Natural killer cell treated with Interleukin-12 subunit alpha and Interleukin-12 subunit beta and Interleukin-15 and Interleukin-18, amount 100 ng/mL, for 72 hours (primary cell): ENCODE data around the gene GATC. TPM values are rescaled to one million over a fixed set of nuclear protein-coding genes. Genes with fewer than 3 reads are reported as not detected.
A peak's percentile ranks its signal among the peaks of the same experiment; 100 is the strongest.

Source experiments
- ATAC-seq, 2 donors: fragments of 150-1000 bp; cut with Tn5 transposase in 1 of 2; sonication (Bioruptor Pico), chemical (Tn5 transposase) in 1 of 2; 2 replicates each; pipeline ENCODE4 v1.10.0; 2021
- DNase-seq: peaks from one replicate; pipeline ENCODE4 v3.0.0; 2022; ENCODE audit warnings: low spot score
- H3K27ac Mint-ChIP-seq, 2 donors: 1 replicate in 1 of 2; 2 replicates in 1 of 2; pipeline ENCODE4 v1.8.0; 2022; ENCODE audit warnings: mixed read lengths in 2 of 2, mild to moderate bottlenecking in 1 of 2, moderate library complexity in 1 of 2
- H3K27me3 Mint-ChIP-seq, 2 donors: 1 replicate in 1 of 2; 2 replicates in 1 of 2; pipeline ENCODE4 v1.8.0; 2022; ENCODE audit warnings: mixed read lengths in 2 of 2
- H3K36me3 Mint-ChIP-seq: one replicate; pipeline ENCODE4 v1.8.0; 2022; ENCODE audit warnings: mixed read lengths
- H3K4me1 Mint-ChIP-seq, 2 donors: 1 replicate in 1 of 2; 2 replicates in 1 of 2; pipeline ENCODE4 v1.8.0; 2022; ENCODE audit warnings: low read depth in 2 of 2, mixed read lengths in 2 of 2, mild to moderate bottlenecking in 1 of 2
- H3K4me3 Mint-ChIP-seq: one replicate; pipeline ENCODE4 v1.8.0; 2022; ENCODE audit warnings: mixed read lengths
- H3K9me3 Mint-ChIP-seq: 2 replicates; pipeline ENCODE4 v1.8.0; 2022; ENCODE audit warnings: mixed read lengths
- total RNA-seq, 2 donors: library from RNA; stranded (reverse); gene quantifications; one replicate each; pipeline ENCODE4 v1.2.3, GENCODE V29; 2022

The GATC gene, protein sequence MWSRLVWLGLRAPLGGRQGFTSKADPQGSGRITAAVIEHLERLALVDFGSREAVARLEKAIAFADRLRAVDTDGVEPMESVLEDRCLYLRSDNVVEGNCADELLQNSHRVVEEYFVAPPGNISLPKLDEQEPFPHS
- 10 to 100 TPM; 28.2 to 31.8 TPM for total RNA-seq

DNA sequence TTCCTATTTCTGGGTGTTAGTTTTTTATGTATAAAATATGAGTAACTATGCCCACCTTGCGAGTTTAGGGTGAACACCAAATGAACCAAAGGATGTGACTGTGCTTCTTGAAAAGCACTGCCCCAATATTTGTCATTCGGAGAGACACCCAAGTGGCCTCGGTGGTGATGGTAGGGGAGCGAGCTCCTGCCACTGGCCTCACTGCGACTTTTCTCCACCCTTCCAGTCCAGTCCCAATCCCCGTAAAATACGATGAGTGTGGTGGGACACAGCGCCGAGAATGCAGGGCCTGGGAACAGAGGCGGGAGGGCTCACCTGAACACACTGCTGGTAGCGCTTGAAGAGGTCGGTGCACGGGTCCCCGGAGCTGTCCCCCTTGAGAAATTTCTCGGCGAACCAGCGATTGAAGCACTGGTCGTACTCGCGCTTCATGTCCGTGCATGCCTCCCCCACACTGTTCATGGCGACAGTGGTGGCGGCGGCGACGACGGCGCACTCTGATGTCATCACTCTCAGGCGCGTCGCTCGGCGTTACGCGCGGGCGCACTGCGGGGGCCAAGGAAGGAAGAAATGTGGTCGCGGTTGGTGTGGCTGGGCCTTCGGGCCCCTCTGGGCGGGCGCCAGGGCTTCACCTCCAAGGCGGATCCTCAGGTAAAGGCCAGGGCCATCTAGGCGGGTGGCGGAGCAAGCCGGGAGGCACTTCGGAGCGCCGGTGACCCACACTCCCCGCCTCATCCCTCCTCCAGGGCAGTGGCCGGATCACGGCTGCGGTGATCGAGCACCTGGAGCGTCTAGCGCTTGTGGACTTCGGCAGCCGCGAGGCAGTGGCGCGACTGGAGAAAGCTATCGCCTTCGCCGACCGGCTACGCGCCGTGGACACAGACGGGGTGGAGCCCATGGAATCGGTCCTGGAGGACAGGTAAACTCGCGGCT, at the start of gene GATC, which contains the start of gene TRIAP1:
GATC (plus strand) TSS at position 534 of the 933 bp plus-strand sequence; CDS start at position 571, 37 bp downstream.
TRIAP1 (minus strand) TSS at position 474 of the 933 bp plus-strand sequence; CDS start at position 462, 12 bp downstream.
- peak; percentile 98 to 99 for ATAC-seq
- DNase-seq, result peak; percentile 88
- Mint-ChIP-seq H3K9me3 (no peaks in the 10 kb centered on the region), H3K4me1 (peaks cover 27 to 31% of the 10 kb centered on the region in 2 donors), H3K27ac (peak within 1 kb of the TSS; percentile 94 to 95), H3K4me3 (peak within 1 kb of the TSS; percentile 96), H3K36me3 (peaks cover 11% of the 10 kb centered on the region), H3K27me3 (no peaks in the 10 kb centered on the region)

DNA sequence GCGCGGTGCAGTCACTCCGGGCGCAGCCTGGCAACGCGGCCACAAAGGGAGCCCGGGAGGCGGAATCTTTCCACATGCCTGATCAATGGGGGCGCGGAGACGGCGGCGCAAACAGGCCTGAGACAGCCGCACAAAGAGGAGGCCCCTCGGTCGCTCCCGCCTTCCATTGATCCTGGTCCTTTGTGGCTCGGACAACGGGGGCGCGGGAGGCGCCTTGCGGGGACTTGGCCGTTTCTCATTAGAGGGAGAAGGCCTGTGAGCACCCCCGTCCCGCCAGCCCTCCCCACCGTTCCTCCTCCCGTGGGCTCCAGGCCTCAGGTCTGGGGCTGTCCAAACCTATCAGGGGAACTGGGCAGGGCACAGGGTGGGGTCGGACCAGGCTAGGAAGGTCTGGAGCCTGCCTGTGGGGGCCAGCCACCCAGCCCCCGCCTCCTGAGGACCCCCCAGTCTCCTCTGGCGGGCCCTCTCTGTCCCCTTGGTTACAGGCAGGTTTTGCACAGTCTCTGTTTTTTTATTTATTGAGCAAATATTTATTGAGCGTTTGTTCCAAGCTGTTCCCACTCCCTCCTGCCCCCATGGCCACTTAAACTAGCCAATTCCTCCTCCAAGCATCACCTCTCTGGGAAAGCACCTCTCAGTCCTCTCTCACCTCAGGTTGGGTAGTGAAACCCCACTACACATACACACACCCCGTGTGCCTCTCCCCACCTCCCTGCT, 48.3 kb upstream of the GATC start:
- Mint-ChIP-seq H3K4me3 (no peak overlapping the region), H3K9me3 (no peaks in the 10 kb centered on the region), H3K36me3 (no peaks in the 10 kb centered on the region), H3K4me1 (no peaks in the 10 kb centered on the region), H3K27me3 (peaks cover 17 to 23% of the 10 kb centered on the region in 2 donors), H3K27ac (no peak overlapping the region)
- ATAC-seq, result no peak
- no peak for DNase-seq

DNA sequence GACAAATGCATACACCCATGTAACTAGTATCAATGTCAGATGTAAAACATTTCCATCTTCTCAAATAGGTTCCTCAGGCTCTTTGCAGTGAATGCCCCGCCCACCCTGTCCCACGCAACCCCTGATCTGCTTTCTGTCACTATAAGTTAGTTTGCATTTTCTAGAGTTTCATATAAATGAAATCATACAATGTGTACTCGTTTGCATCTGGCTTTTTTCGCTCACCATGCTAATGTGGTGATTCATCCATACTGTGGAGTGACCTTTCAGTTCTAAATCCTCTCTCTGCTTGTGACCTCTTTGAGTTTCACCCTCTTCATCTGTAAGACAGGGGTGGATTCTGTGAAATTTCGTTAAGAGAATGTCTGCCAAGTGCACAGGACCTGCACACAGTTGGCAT, 46.7 kb upstream of the GATC start:
- no peak for DNase-seq
- no peak for ATAC-seq
- no peaks in the 10 kb centered on the region for H3K4me1 Mint-ChIP-seq
- H3K27ac Mint-ChIP-seq, result no peak overlapping the region
- H3K9me3 Mint-ChIP-seq, result no peaks in the 10 kb centered on the region
- peaks cover 17 to 23% of the 10 kb centered on the region in 2 donors for H3K27me3 Mint-ChIP-seq
- no peaks in the 10 kb centered on the region for H3K36me3 Mint-ChIP-seq
- H3K4me3 Mint-ChIP-seq, result no peak overlapping the region

DNA sequence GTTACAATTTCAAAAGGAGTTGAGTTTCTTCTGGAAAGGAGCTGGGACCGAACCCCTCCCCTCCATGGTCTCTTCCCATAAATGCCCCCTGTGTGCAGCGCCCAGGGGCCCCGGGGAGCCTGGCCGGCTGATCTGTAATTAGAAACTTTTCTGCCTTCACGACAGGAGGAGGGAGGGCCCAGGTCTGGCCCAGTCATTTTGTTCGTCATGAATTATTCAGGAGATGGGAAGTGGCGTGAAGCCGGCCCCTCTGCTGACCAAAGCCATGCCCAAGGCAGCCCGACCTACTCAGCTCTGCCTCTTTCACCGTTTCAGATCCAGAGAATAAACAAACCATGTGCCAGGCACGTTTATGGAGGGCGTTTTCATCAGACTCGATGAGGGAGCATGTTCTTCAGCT, 44.0 kb upstream of the GATC start:
- no peaks in the 10 kb centered on the region for H3K36me3 Mint-ChIP-seq
- peaks cover 0 to 11% of the 10 kb centered on the region in 2 donors for H3K27me3 Mint-ChIP-seq
- H3K9me3 Mint-ChIP-seq, result no peaks in the 10 kb centered on the region
- H3K4me3 Mint-ChIP-seq, result no peak overlapping the region
- no peak overlapping the region for H3K27ac Mint-ChIP-seq
- ATAC-seq (no peak), DNase-seq (no peak)
- H3K4me1 Mint-ChIP-seq, result no peaks in the 10 kb centered on the region

DNA sequence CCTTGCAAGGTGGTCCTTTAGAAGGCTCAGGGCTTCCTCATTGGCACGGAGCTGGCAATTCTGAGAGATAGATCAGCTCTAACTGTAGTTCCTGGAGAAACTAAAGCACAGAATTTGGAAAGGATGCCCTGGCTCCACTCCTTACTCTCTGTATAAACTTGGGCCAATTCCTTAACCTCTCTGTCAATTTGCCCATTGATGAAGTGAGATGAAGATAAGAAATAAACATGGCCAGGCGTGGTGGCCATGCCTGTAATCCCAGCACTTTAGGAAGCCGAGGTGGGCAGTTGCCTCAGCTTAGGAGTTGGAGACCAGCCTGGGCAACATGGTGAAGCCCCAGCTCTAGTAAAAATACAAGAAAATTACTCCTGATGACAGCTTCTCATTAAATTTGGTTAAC, 42.4 kb upstream of the GATC start:
- DNase-seq (no peak), ATAC-seq (no peak)
- Mint-ChIP-seq H3K36me3 (no peaks in the 10 kb centered on the region), H3K4me1 (no peaks in the 10 kb centered on the region), H3K27me3 (peaks cover 0 to 5% of the 10 kb centered on the region in 2 donors), H3K9me3 (no peaks in the 10 kb centered on the region), H3K4me3 (no peak overlapping the region), H3K27ac (no peak overlapping the region)

DNA sequence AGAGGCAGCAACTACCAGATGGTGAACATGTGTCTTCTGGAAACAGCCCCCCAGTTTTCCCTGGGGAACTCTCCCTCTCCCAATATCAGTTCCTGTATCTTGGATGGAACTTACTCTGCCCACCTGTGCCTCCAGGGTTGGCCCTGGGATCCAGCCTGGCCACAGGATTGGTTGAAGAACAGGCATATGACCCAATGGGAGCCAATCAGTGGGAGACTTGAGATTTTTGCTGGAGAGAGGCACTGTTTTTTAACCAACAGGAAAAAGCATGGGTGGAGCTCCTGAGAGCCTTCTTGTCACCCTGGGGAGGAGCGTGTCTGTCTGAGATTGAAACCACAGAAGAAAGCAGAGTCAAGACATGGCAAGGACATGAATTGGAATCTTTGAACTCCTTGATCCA, 42.0 kb upstream of the GATC start:
- Mint-ChIP-seq H3K27me3 (peaks cover 0 to 5% of the 10 kb centered on the region in 2 donors), H3K4me3 (no peak overlapping the region), H3K4me1 (no peaks in the 10 kb centered on the region), H3K9me3 (no peaks in the 10 kb centered on the region), H3K36me3 (no peaks in the 10 kb centered on the region), H3K27ac (no peak overlapping the region)
- ATAC-seq (no peak), DNase-seq (no peak)

DNA sequence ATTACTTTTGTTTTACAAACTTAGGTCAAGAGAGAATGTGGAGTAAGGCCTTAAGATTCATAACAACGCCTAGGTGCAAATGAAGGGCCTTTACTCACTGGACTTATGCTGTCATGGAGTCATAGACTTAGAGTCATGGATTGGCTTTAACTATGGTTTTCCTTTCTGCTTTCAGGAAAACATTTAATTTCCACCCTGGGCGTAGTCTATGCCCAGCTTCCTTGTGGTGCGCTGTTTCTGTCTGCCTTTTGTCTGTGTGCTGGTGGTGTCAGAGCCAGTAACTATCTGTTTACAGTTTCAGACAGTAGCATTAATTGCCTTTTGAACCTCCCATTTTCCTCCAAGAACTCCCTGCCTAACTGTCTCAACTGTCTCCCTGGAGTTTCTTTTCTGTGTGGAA, 40.2 kb upstream of the GATC start:
- DNase-seq (no peak), ATAC-seq (no peak)
- Mint-ChIP-seq H3K27me3 (no peaks in the 10 kb centered on the region), H3K9me3 (no peaks in the 10 kb centered on the region), H3K4me1 (no peaks in the 10 kb centered on the region), H3K36me3 (no peaks in the 10 kb centered on the region), H3K27ac (no peak overlapping the region), H3K4me3 (no peak overlapping the region)

DNA sequence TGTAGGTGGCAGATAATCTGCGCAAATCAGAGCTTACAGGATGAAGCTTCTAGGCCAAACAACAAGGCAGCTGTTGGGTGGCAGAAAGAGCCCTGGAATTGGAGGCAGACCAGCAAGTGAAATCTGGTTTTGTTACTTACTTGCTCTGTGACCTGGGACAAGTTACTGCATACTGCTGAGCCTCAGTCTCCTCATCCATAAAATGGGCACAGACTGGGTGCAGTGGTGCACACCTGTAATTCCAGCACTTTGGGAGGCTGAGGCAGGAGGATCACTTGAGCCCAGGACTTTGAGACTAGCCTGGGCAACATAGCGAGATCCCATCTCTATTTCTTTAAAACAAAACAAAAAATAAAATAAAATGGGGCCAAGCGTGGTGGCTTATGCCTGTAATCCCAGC, 39.7 kb upstream of the GATC start:
- Mint-ChIP-seq H3K4me1 (no peaks in the 10 kb centered on the region), H3K27ac (no peak overlapping the region), H3K4me3 (no peak overlapping the region), H3K9me3 (no peaks in the 10 kb centered on the region), H3K27me3 (no peaks in the 10 kb centered on the region), H3K36me3 (no peaks in the 10 kb centered on the region)
- DNase-seq (no peak), ATAC-seq (no peak)

DNA sequence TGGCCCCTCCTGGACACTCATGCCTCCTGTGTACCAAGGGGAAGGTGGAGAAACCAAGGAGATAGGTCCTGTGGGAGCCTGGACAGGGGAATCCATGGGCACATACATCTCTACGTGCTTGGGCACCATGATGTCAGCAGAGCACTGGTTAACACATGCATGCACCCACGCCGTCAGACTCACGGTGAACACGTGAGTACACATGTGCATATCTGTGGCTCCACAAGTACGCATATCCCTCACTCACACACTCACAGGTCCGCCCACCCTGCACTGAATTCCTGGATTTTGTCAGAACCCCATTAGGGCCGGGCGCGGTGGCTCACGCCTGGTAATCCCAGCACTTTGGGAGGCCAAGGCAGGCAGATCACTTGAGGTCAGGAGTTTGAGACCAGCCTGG, 37.5 kb upstream of the GATC start:
- H3K27ac Mint-ChIP-seq, result no peak overlapping the region
- H3K4me3 Mint-ChIP-seq, result no peak overlapping the region
- H3K4me1 Mint-ChIP-seq, result no peaks in the 10 kb centered on the region
- H3K9me3 Mint-ChIP-seq, result no peaks in the 10 kb centered on the region
- ATAC-seq, result no peak
- peaks cover 2 to 7% of the 10 kb centered on the region in 2 donors for H3K27me3 Mint-ChIP-seq
- H3K36me3 Mint-ChIP-seq, result no peaks in the 10 kb centered on the region
- DNase-seq, result no peak

DNA sequence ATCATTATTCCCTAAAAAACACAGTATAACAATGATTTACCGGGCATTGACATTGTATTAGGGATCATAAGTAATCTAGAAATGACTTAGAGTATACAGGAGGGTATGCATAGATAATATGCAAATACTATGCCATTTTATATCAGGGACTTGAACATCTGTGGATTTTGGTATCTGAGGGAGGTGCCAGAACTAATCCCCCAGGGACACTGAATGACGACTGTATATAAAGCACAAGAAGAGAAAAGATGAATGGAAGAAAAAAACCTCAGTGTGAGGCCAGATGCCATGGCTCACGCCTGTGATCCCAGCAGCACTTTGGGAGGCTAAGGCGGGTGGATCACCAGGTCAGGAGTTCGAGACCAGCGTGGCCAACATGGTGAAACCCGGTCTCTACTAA, 33.8 kb upstream of the GATC start:
- Mint-ChIP-seq H3K4me3 (no peak overlapping the region), H3K36me3 (no peaks in the 10 kb centered on the region), H3K4me1 (no peaks in the 10 kb centered on the region), H3K27me3 (peaks cover 4 to 7% of the 10 kb centered on the region in 2 donors), H3K27ac (no peak overlapping the region), H3K9me3 (no peaks in the 10 kb centered on the region)
- ATAC-seq (no peak), DNase-seq (no peak)

DNA sequence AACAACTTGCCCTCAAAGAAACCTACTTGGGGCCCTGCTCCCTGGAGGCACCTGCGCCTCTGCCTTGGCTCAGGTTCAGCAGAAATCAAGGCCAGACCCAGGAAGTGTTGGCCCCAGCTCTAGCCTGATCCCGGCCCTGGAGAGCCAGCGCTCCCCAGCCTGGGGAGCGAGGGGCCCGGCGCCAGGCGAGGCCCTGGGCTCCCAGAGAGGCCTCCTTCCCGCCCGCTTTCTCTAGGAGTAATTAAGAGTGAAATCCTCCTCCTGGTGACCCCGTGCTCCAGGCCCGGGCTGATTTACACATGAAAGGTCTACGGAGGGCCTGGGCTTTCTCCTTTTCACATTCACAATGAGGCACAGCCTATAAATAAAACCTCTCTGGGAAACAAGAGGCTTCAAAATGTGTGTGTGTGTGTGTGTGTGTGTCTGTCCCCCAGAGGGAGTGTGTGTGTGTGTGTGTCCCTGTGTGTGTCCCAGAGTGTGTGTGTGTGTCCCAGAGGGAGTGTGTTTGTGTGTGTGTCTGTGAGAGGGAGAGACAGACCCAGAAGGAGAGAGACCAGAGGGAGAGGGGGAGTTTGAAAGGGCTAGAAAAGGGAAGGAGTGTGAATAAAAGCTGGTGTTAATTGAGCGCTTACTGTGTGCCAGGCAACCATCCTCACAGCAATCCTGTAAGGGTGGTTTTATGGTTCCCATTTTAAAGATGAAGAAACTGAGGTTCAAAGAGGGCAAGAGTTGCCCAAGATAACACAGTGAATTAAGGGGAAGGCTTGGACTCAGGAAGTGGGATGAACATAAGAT, 32.1 kb upstream of the GATC start:
- Mint-ChIP-seq H3K27me3 (peaks cover 5 to 7% of the 10 kb centered on the region in 2 donors), H3K36me3 (no peaks in the 10 kb centered on the region), H3K4me1 (no peaks in the 10 kb centered on the region), H3K9me3 (no peaks in the 10 kb centered on the region), H3K4me3 (no peak overlapping the region), H3K27ac (no peak overlapping the region)
- DNase-seq (no peak), ATAC-seq (no peak)

DNA sequence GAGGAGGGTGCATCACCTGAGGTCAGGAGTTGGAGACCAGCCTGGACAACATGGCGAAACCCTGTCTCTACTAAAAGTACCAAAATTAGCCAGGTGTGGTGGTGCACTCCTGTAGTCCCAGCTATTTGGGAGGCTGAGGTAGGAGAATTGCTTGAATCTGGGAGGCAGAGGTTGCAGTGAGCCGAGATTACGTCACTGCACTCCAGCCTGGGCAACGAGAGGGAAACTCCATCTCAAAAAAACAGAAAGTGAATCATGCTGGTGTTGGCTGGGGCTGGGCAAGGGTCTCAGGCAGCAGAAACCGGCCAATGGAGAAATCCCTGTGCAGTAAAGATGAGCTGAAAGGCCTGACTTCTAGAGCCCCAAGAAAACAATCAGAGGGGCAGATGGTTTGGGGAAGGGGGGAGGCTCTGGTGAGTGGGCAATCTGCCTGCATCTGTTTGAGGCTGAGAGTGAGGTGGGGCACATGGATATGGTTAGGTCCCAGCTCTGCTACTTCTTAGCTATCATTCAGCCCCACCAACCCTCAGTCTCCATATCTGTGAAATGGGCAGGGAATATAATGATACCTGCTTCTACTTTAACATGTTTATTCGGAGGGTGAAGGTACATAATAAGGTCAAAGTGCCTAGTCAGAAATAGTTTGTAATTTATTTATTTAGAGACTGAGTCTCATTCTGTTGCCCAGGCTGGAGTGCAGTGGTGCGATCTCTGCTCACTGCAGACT, 29.6 kb upstream of the GATC start:
- Mint-ChIP-seq H3K9me3 (no peaks in the 10 kb centered on the region), H3K27ac (no peak overlapping the region), H3K36me3 (no peaks in the 10 kb centered on the region), H3K27me3 (peaks cover 6 to 7% of the 10 kb centered on the region in 2 donors), H3K4me1 (no peaks in the 10 kb centered on the region), H3K4me3 (no peak overlapping the region)
- no peak for DNase-seq
- no peak for ATAC-seq
